GM23338 (cell line): Measurements from ENCODE around the gene AK9. TPM values are rescaled to one million over a fixed set of nuclear protein-coding genes. Genes with fewer than 3 reads are reported as not detected.

Source experiments
- ATAC-seq: fragments of 200-7000 bp; cut with Tn5 transposase; 3 replicates; pipeline ENCODE4 v1.9.1; 2020
- DNase-seq: peaks from one replicate; pipeline ENCODE4 v3.0.0-alpha.2; 2015; ENCODE audit warnings: low spot score
- H2AFZ ChIP-seq: fragments of 200-600 bp; sonication (generic); 2 replicates; pipeline ENCODE4 v1.8.0; 2016; ENCODE audit warnings: antibody characterized with exemption, mild to moderate bottlenecking, moderate library complexity
- H3F3A ChIP-seq: fragments of 200-600 bp; sonication (generic); replicated peaks from 2 replicates; pipeline ENCODE4 v1.8.0; 2017; ENCODE audit warnings: antibody characterized with exemption, mixed run types, low read depth
- H3K27ac ChIP-seq: fragments of 200-600 bp; sonication (generic); 2 replicates; pipeline ENCODE4 v1.6.1; 2016; ENCODE audit warnings: low read depth
- H3K27me3 ChIP-seq: fragments of 200-600 bp; sonication (generic); 2 replicates; pipeline ENCODE4 v1.8.0; 2016; ENCODE audit warnings: mild to moderate bottlenecking, mixed run types, moderate library complexity; ENCODE audit not compliant: insufficient read depth
- H3K36me3 ChIP-seq: fragments of 200-600 bp; sonication (generic); 2 replicates; pipeline ENCODE4 v1.8.0; 2016; ENCODE audit warnings: mild to moderate bottlenecking; ENCODE audit not compliant: insufficient read depth
- H3K4me1 ChIP-seq: fragments of 200-600 bp; sonication (generic); 2 replicates; pipeline ENCODE4 v1.8.0; 2016; ENCODE audit warnings: mild to moderate bottlenecking, moderate library complexity; ENCODE audit not compliant: insufficient read depth
- H3K4me2 ChIP-seq: fragments of 200-600 bp; sonication (generic); 2 replicates; pipeline ENCODE4 v1.7.1; 2017; ENCODE audit warnings: mixed run types
- H3K4me3 ChIP-seq: fragments of 200-600 bp; sonication (generic); 2 replicates; pipeline ENCODE4 v1.6.1; 2016; ENCODE audit warnings: mixed run types
- H3K79me2 ChIP-seq: fragments of 200-600 bp; sonication (generic); replicated peaks from 2 replicates; pipeline ENCODE4 v1.8.0; 2017; ENCODE audit warnings: mild to moderate bottlenecking; ENCODE audit not compliant: insufficient read depth
- H3K9me2 ChIP-seq: fragments of 200-600 bp; sonication (generic); 2 replicates; pipeline ENCODE4 v1.8.0; 2017; ENCODE audit not compliant: insufficient read depth
- H4K20me1 ChIP-seq: fragments of 200-600 bp; sonication (generic); replicated peaks from 2 replicates; pipeline ENCODE4 v1.8.0; 2017; ENCODE audit warnings: mild to moderate bottlenecking; ENCODE audit not compliant: insufficient read depth
- H3K27ac Mint-ChIP-seq: 2 replicates; pipeline ENCODE4 v1.8.0; 2020; ENCODE audit warnings: inconsistent platforms, mild to moderate bottlenecking, moderate library complexity, mixed read lengths
- H3K27me3 Mint-ChIP-seq: 3 replicates; pipeline ENCODE4 v1.8.0; 2022; ENCODE audit warnings: low read depth, mild to moderate bottlenecking, moderate library complexity, mixed read lengths, inconsistent platforms; ENCODE audit not compliant: insufficient read depth, poor library complexity
- H3K36me3 Mint-ChIP-seq: 3 replicates; pipeline ENCODE4 v1.8.0; 2021; ENCODE audit warnings: low read depth, mild to moderate bottlenecking, inconsistent platforms, moderate library complexity, mixed read lengths
- H3K4me1 Mint-ChIP-seq: 3 replicates; pipeline ENCODE4 v1.8.0; 2020; ENCODE audit warnings: mild to moderate bottlenecking, inconsistent platforms, mixed read lengths
- H3K4me3 Mint-ChIP-seq: 3 replicates; pipeline ENCODE4 v1.8.0; 2021; ENCODE audit warnings: moderate library complexity, mild to moderate bottlenecking, inconsistent platforms, mixed read lengths
- H3K9me3 Mint-ChIP-seq: 3 replicates; pipeline ENCODE4 v1.8.0; 2020; ENCODE audit warnings: moderate library complexity, mild to moderate bottlenecking, inconsistent platforms, mixed read lengths
- JUNB ChIP-seq: IDR thresholded peaks from one replicate; pipeline ENCODE4 v1.6.1; 2016; ENCODE audit warnings: antibody characterized with exemption; ENCODE audit not compliant: unreplicated experiment
- NANOG ChIP-seq: IDR thresholded peaks from 2 replicates; pipeline ENCODE4 v1.6.1; 2016; ENCODE audit warnings: antibody characterized with exemption, borderline replicate concordance
- STAT1 ChIP-seq: IDR thresholded peaks from one replicate; pipeline ENCODE4 v1.6.1; 2016; ENCODE audit warnings: antibody characterized with exemption; ENCODE audit not compliant: unreplicated experiment
- ZNF114 ChIP-seq: fragments of 250-450 bp; sonication (Bioruptor Pico); IDR thresholded peaks from 2 replicates; pipeline ENCODE4 v1.5.0; 2020; ENCODE audit warnings: mild to moderate bottlenecking, moderate library complexity
- ZNF331 ChIP-seq: fragments of 250-450 bp; sonication (Bioruptor Pico); IDR thresholded peaks from 2 replicates; pipeline ENCODE4 v1.5.0; 2020; ENCODE audit warnings: low read depth, mild to moderate bottlenecking, moderate library complexity
- ZNF462 ChIP-seq: fragments of 250-450 bp; sonication (Bioruptor Pico); IDR thresholded peaks from 2 replicates; pipeline ENCODE4 v1.5.0; 2020; ENCODE audit warnings: mild to moderate bottlenecking, moderate library complexity
- polyA plus RNA-seq: library from polyadenylated mRNA; unstranded; fragments of >200 nt; fragmentation: Nextera tagmentation; extraction: Ambion mirVana; gene quantifications from 2 replicates; pipeline ENCODE4 v1.2.1, GENCODE V29; 2016
- total RNA-seq: library from RNA; depleted of rRNA; stranded (reverse); fragments of >200 nt; shearing (Covaris generic); gene quantifications from 2 replicates; pipeline ENCODE4 v1.2.3, GENCODE V29; 2014

Gene AK9
- total and polyA plus RNA-seq, 2 experiments from 2014 or later: 2.0 to 6.4 TPM

DNA sequence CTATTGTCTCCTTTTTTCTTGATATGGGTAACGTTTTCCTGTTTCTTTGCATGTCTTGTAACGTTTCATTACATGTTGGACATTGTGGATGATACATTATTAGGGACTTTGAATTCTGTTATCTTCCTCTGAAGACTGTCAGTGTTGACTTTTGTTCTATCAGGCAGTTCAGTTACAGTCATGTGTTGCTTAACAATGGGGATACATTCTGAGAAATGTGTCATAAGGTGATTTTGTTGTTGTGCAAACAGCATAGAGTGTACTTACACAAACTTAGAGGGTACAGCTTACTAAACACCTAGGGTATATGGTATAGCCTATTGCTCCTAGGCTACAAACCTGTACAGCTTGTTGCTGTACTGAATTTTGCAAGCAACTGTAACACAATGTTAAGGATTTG is 64.7 kb downstream of the AK9 start (continued):
- no peak for TF ChIP-seq ZNF331 (CRISPR knock-in tag)
- TF ChIP-seq ZNF462: no peak

DNA sequence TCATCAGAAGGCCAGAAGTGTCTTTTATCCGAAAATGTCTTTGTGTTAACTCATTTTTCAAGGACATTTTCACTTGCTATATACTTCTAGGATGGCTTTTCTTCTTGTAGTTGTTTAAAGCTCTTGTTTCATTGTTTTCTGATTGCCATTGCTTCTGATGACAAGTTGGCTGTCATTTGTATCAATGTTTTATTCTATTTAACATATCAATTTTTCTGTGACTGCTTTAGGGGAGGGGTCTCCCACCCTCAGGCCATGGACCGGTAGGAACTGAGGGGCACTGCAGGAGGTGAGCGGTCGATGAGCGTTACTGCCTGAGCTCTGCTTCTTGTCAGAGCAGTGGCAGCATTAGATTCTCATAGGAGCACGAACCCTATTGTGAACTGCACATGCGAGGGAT is 65.8 kb downstream of the AK9 start:
- Histone ChIP-seq H2AFZ (no peak overlapping the region), H3K27me3 (no peaks in the 10 kb centered on the region), H3K79me2 (no peaks in the 10 kb centered on the region), H3K9me2 (0 out of 2 replicates have a peak, but pooled peaks cover 5% of the 10 kb centered on the region), H3K4me1 (no peaks in the 10 kb centered on the region), H3K27ac (no peak overlapping the region), H3K4me2 (no peak overlapping the region), H3F3A (no peaks in the 10 kb centered on the region), H3K4me3 (no peak overlapping the region), H4K20me1 (no peaks in the 10 kb centered on the region), H3K36me3 (no peaks in the 10 kb centered on the region)
- no peak for TF ChIP-seq ZNF114 (CRISPR knock-in tag)
- TF ChIP-seq STAT1: no peak
- no peak for TF ChIP-seq ZNF462
- no peak for TF ChIP-seq JUNB
- no peak for TF ChIP-seq ZNF331 (CRISPR knock-in tag)
- no peak for TF ChIP-seq NANOG
- Mint-ChIP-seq H3K36me3 (no peaks in the 10 kb centered on the region), H3K4me1 (no peaks in the 10 kb centered on the region), H3K27ac (no peak overlapping the region), H3K9me3 (peaks cover 3% of the 10 kb centered on the region; the same call in 1 of the 3 replicates), H3K27me3 (no peaks in the 10 kb centered on the region), H3K4me3 (no peak overlapping the region)
- ATAC-seq (no peak), DNase-seq (no peak)
